Neural progenitor cell (in vitro differentiated cells): ENCODE results near the gene SPRR2G. TPM values are rescaled to one million over a fixed set of nuclear protein-coding genes. Genes with fewer than 3 reads are reported as not detected.
"Not testable (repeated sequence)": the region's sequence is repeated elsewhere in the genome, so short reads cannot be mapped to it uniquely, and the experiment has no call there.

Source experiments
- DNase-seq: peaks from one replicate; pipeline ENCODE4 v3.0.0-alpha.2; 2016; ENCODE audit warnings: low spot score
- H2AFZ ChIP-seq: fragments of 200-600 bp; sonication (generic); replicated peaks from 2 replicates; pipeline ENCODE4 v1.6.1; 2016; ENCODE audit warnings: antibody characterized with exemption
- H3F3A ChIP-seq: fragments of 200-600 bp; sonication (generic); 2 replicates; pipeline ENCODE4 v1.6.1; 2016; ENCODE audit warnings: antibody characterized with exemption, low read depth
- H3K27ac ChIP-seq: fragments of 200-600 bp; sonication (generic); 2 replicates; pipeline ENCODE4 v1.5.1; 2016; ENCODE audit warnings: mild to moderate bottlenecking
- H3K27me3 ChIP-seq: fragments of 200-600 bp; sonication (generic); 2 replicates; pipeline ENCODE4 v1.6.1; 2016; ENCODE audit warnings: mild to moderate bottlenecking, moderate library complexity
- H3K36me3 ChIP-seq: fragments of 200-600 bp; sonication (generic); 2 replicates; pipeline ENCODE4 v1.5.1; 2016
- H3K4me1 ChIP-seq: fragments of 200-600 bp; sonication (generic); 2 replicates; pipeline ENCODE4 v1.6.1; 2016; ENCODE audit warnings: mixed run types
- H3K4me2 ChIP-seq: fragments of 200-600 bp; sonication (generic); 2 replicates; pipeline ENCODE4 v1.6.1; 2016
- H3K4me3 ChIP-seq: fragments of 200-600 bp; sonication (generic); 2 replicates; pipeline ENCODE4 v1.5.1; 2016
- H3K79me2 ChIP-seq: fragments of 200-600 bp; sonication (generic); 2 replicates; pipeline ENCODE4 v1.6.1; 2016; ENCODE audit warnings: low read depth
- H3K9ac ChIP-seq: fragments of 200-600 bp; sonication (generic); 2 replicates; pipeline ENCODE4 v1.6.1; 2016
- H3K9me3 ChIP-seq: fragments of 200-600 bp; sonication (generic); 2 replicates; pipeline ENCODE4 v1.5.1; 2016; ENCODE audit warnings: low read depth
- H4K20me1 ChIP-seq: fragments of 200-600 bp; sonication (generic); 2 replicates; pipeline ENCODE4 v1.6.1; 2016; ENCODE audit warnings: low read depth
- H3K27ac Mint-ChIP-seq: 3 replicates; pipeline ENCODE4 v1.8.0; 2021; ENCODE audit warnings: mixed read lengths
- H3K27me3 Mint-ChIP-seq: 2 replicates; pipeline ENCODE4 v1.8.0; 2022; ENCODE audit warnings: low read depth, mild to moderate bottlenecking, inconsistent platforms, moderate library complexity, mixed read lengths; ENCODE audit not compliant: insufficient read depth
- H3K36me3 Mint-ChIP-seq: 3 replicates; pipeline ENCODE4 v1.8.0; 2021; ENCODE audit warnings: mixed read lengths
- H3K4me1 Mint-ChIP-seq: 3 replicates; pipeline ENCODE4 v1.8.0; 2021; ENCODE audit warnings: mixed read lengths
- H3K4me3 Mint-ChIP-seq: 3 replicates; pipeline ENCODE4 v1.8.0; 2021; ENCODE audit warnings: mild to moderate bottlenecking, moderate library complexity, mixed read lengths
- H3K9me3 Mint-ChIP-seq: 3 replicates; pipeline ENCODE4 v1.8.0; 2020; ENCODE audit warnings: mixed read lengths
- CTCF ChIP-seq: fragments of 200-600 bp; sonication (generic); IDR thresholded peaks from 2 replicates; pipeline ENCODE4 v1.5.1; 2017; ENCODE audit warnings: antibody characterized with exemption, mild to moderate bottlenecking
- EZH2 ChIP-seq: fragments of 200-600 bp; sonication (generic); IDR thresholded peaks from 2 replicates; pipeline ENCODE4 v1.6.1; 2017; ENCODE audit warnings: antibody characterized with exemption, mild to moderate bottlenecking, moderate library complexity
- EZH2phosphoT487 ChIP-seq: fragments of 200-600 bp; sonication (generic); IDR thresholded peaks from 2 replicates; pipeline ENCODE4 v1.6.1; 2017; ENCODE audit warnings: antibody characterized with exemption
- total RNA-seq: library from RNA; depleted of rRNA; stranded (reverse); fragments of >200 nt; gene quantifications from 2 replicates; pipeline ENCODE4 v1.2.3, GENCODE V29; 2015; ENCODE audit warnings: low replicate concordance

Gene SPRR2G
- total RNA-seq, 1 donor from 2014 or later = not detected

- Histone ChIP-seq H3K4me3 (no peak overlapping the region), H3F3A (no peaks in the 10 kb centered on the region), H3K4me1 (no peaks in the 10 kb centered on the region), H3K79me2 (no peaks in the 10 kb centered on the region), H3K27me3 (no peaks in the 10 kb centered on the region), H3K4me2 (no peak overlapping the region), H3K36me3 (no peaks in the 10 kb centered on the region), H3K9ac (no peak overlapping the region), H3K9me3 (peaks cover 13% of the 10 kb centered on the region), H2AFZ (no peak overlapping the region), H3K27ac (no peak overlapping the region), H4K20me1 (no peaks in the 10 kb centered on the region)
- TF ChIP-seq EZH2 = no peak
- TF ChIP-seq EZH2phosphoT487 = no peak
- TF ChIP-seq CTCF = no peak
- DNase-seq = no peak
- H3K27me3 Mint-ChIP-seq = peaks cover 3% of the 10 kb centered on the region
- H3K4me1 Mint-ChIP-seq = peaks cover 11% of the 10 kb centered on the region
- no peak overlapping the region for H3K27ac Mint-ChIP-seq
- H3K4me3 Mint-ChIP-seq = no peak overlapping the region
- H3K9me3 Mint-ChIP-seq = peaks cover 14% of the 10 kb centered on the region
- H3K36me3 Mint-ChIP-seq = no peaks in the 10 kb centered on the region
Measured at GRCh38 chr1:153127296-153127695, 23.4 kb downstream of the SPRR2G start.

- Histone ChIP-seq H2AFZ (no peak overlapping the region), H3K4me1 (no peaks in the 10 kb centered on the region), H3K79me2 (no peaks in the 10 kb centered on the region), H3K9me3 (peaks cover 19% of the 10 kb centered on the region), H3K36me3 (no peaks in the 10 kb centered on the region), H3K27ac (no peak overlapping the region), H3K9ac (no peak overlapping the region), H3K4me2 (no peak overlapping the region), H3K27me3 (no peaks in the 10 kb centered on the region), H3F3A (no peaks in the 10 kb centered on the region), H4K20me1 (no peaks in the 10 kb centered on the region), H3K4me3 (no peak overlapping the region)
- Mint-ChIP-seq H3K27me3 (peaks cover 3% of the 10 kb centered on the region), H3K27ac (no peak overlapping the region), H3K4me3 (no peak overlapping the region), H3K9me3 (peaks cover 14% of the 10 kb centered on the region), H3K4me1 (peaks cover 11% of the 10 kb centered on the region), H3K36me3 (peaks cover 2% of the 10 kb centered on the region)
- TF ChIP-seq EZH2phosphoT487 (no peak), EZH2 (no peak), CTCF (no peak)
- DNase-seq = no peak
Measured at GRCh38 chr1:153125536-153125935, 25.2 kb downstream of the SPRR2G start.

- not testable (repeated sequence) for H3K4me3 ChIP-seq, H2AFZ ChIP-seq, H3K4me1 ChIP-seq, H3K79me2 ChIP-seq, H3K4me2 ChIP-seq, H3K27me3 ChIP-seq, H3K4me3 Mint-ChIP-seq, H3K36me3 Mint-ChIP-seq, H4K20me1 ChIP-seq, H3K9ac ChIP-seq, H3F3A ChIP-seq, H3K27ac ChIP-seq, H3K27ac Mint-ChIP-seq, H3K36me3 ChIP-seq, H3K27me3 Mint-ChIP-seq, DNase-seq
- Mint-ChIP-seq H3K4me1 (peaks cover 11% of the 10 kb centered on the region), H3K9me3 (peaks cover 14% of the 10 kb centered on the region)
- H3K9me3 ChIP-seq = peaks cover 24% of the 10 kb centered on the region
Measured at GRCh38 chr1:153123793-153124192, 26.9 kb downstream of the SPRR2G start.

- H3K36me3 ChIP-seq = no peaks in the 10 kb centered on the region
- no peaks in the 10 kb centered on the region for H3F3A ChIP-seq
- Mint-ChIP-seq H3K4me1 (peaks cover 11% of the 10 kb centered on the region), H3K4me3 (peak overlapping the region; percentile 42), H3K9me3 (peaks cover 14% of the 10 kb centered on the region), H3K36me3 (peaks cover 2% of the 10 kb centered on the region), H3K27me3 (peaks cover 3% of the 10 kb centered on the region), H3K27ac (peak overlapping the region; percentile 72)
- H3K27me3 ChIP-seq = no peaks in the 10 kb centered on the region
- H3K4me2 ChIP-seq = no peak overlapping the region
- no peak overlapping the region for H3K27ac ChIP-seq
- peaks cover 24% of the 10 kb centered on the region for H3K9me3 ChIP-seq
- DNase-seq = peak; percentile 16
- no peak overlapping the region for H3K4me3 ChIP-seq
- no peaks in the 10 kb centered on the region for H4K20me1 ChIP-seq
- TF ChIP-seq EZH2phosphoT487 (no peak), EZH2 (no peak), CTCF (no peak)
- no peak overlapping the region for H3K9ac ChIP-seq
- H2AFZ ChIP-seq = no peak overlapping the region
- no peaks in the 10 kb centered on the region for H3K4me1 ChIP-seq
- H3K79me2 ChIP-seq = no peaks in the 10 kb centered on the region
Measured at GRCh38 chr1:153122831-153123421, 27.8 kb downstream of the SPRR2G start.
